ENCODE results near the gene MIER1. TPM values are rescaled to one million over a fixed set of nuclear protein-coding genes. Genes with fewer than 3 reads are reported as not detected.

Gene MIER1
- total RNA-seq, 4 donors from 2014 or later = 32.6 to 85.7 (median 65.2) TPM

- Histone ChIP-seq H3K4me3 (no peak overlapping the region), H3K4me1 (peaks cover 4 to 85% (median 33%) of the 10 kb centered on the region in 4 donors), H3K27ac (no peak overlapping the region), H3K27me3 (no peaks in the 10 kb centered on the region), H3K9me3 (no peaks in the 10 kb centered on the region), H3K36me3 (no peaks in the 10 kb centered on the region)
- in situ Hi-C loops (cut with MboI; ENCODE audit: low pct_ligation_motif_present in 1 of 4, low pct_unique_long_range_greater_than_20kb in 1 of 4, low sequenced_read_pairs in 3 of 4) = no loop called here
- 38% methylated on average over 1 of the region's 1 CpG; no CpG with 5 or more reads in 1 of the 2 donors for WGBS, 2 donors (ENCODE audit: low coverage in 1 of 2)
- intact Hi-C loops (cut with DNase I; ENCODE audit: low total_unique reads) = no loop called here
- no peak for DNase-seq
- TF ChIP-seq CTCF (IDR thresholded peaks at IDR 0.05) (no peak), EP300 (IDR thresholded peaks at IDR 0.05; ENCODE audit: low read depth) (no peak), POLR2A (IDR thresholded peaks at IDR 0.05) (no peak), POLR2AphosphoS5 (IDR thresholded peaks at IDR 0.05) (no peak)
Measured at GRCh38 chr1:66937529-66938234, 12.9 kb downstream of the MIER1 start.

GRCh38 chr1:66938613-66939012 is 13.8 kb downstream of the MIER1 start:
- no peak overlapping the region for H3K4me3 ChIP-seq
- no peaks in the 10 kb centered on the region for H3K27me3 ChIP-seq
- no peaks in the 10 kb centered on the region for H3K9me3 ChIP-seq
- intact Hi-C loops (cut with DNase I; ENCODE audit: low total_unique reads) (no loop called here), in situ Hi-C loops (cut with MboI; ENCODE audit: low pct_ligation_motif_present in 1 of 4, low pct_unique_long_range_greater_than_20kb in 1 of 4, low sequenced_read_pairs in 3 of 4) (no loop called here)
- no peak for DNase-seq
- H3K27ac ChIP-seq = no peak overlapping the region
- TF ChIP-seq EP300 (IDR thresholded peaks at IDR 0.05; ENCODE audit: low read depth) = no peak
- TF ChIP-seq POLR2A (IDR thresholded peaks at IDR 0.05) = no peak
- TF ChIP-seq POLR2AphosphoS5 (IDR thresholded peaks at IDR 0.05) = no peak
- TF ChIP-seq CTCF (IDR thresholded peaks at IDR 0.05) = no peak
- peaks cover 4 to 83% (median 26%) of the 10 kb centered on the region in 4 donors for H3K4me1 ChIP-seq
- no peaks in the 10 kb centered on the region for H3K36me3 ChIP-seq

- in situ Hi-C loops (cut with MboI; ENCODE audit: low pct_ligation_motif_present in 1 of 4, low pct_unique_long_range_greater_than_20kb in 1 of 4, low sequenced_read_pairs in 3 of 4) (no loop called here), intact Hi-C loops (cut with DNase I; ENCODE audit: low total_unique reads) (no loop called here)
- TF ChIP-seq EP300 (IDR thresholded peaks at IDR 0.05; ENCODE audit: low read depth) = no peak
- no peak for TF ChIP-seq POLR2AphosphoS5 (IDR thresholded peaks at IDR 0.05)
- TF ChIP-seq POLR2A (IDR thresholded peaks at IDR 0.05) = no peak
- TF ChIP-seq CTCF (IDR thresholded peaks at IDR 0.05) = no peak
- Histone ChIP-seq H3K4me3 (no peak overlapping the region), H3K9me3 (no peaks in the 10 kb centered on the region), H3K36me3 (peaks cover 0 to 6% (median 3%) of the 10 kb centered on the region in 4 donors), H3K4me1 (peaks cover 4 to 74% (median 20%) of the 10 kb centered on the region in 4 donors), H3K27ac (no peak overlapping the region), H3K27me3 (no peaks in the 10 kb centered on the region)
- 88 to 100% methylated on average over 1 of the region's 1 CpG for WGBS, 2 donors (ENCODE audit: low coverage in 1 of 2)
- no peak for DNase-seq
Measured at GRCh38 chr1:66940981-66941380, 16.2 kb downstream of the MIER1 start.

- Histone ChIP-seq H3K27ac (peak overlapping the region in 3 of 4 donors; percentile 32 to 50 (median 49)), H3K27me3 (no peaks in the 10 kb centered on the region), H3K36me3 (peaks cover 0 to 28% (median 13%) of the 10 kb centered on the region in 4 donors), H3K4me1 (peaks cover 1 to 57% (median 13%) of the 10 kb centered on the region in 4 donors), H3K9me3 (no peaks in the 10 kb centered on the region), H3K4me3 (no peak overlapping the region)
- intact Hi-C loops (cut with DNase I; ENCODE audit: low total_unique reads) (no loop called here), in situ Hi-C loops (cut with MboI; ENCODE audit: low pct_ligation_motif_present in 1 of 4, low pct_unique_long_range_greater_than_20kb in 1 of 4, low sequenced_read_pairs in 3 of 4) (no loop called here)
- TF ChIP-seq EP300 (IDR thresholded peaks at IDR 0.05; ENCODE audit: low read depth) = no peak
- TF ChIP-seq POLR2A (IDR thresholded peaks at IDR 0.05) = no peak
- TF ChIP-seq CTCF (IDR thresholded peaks at IDR 0.05) = no peak
- no peak for TF ChIP-seq POLR2AphosphoS5 (IDR thresholded peaks at IDR 0.05)
- DNase-seq = no peak
- 85 to 92% methylated on average over 5 of the region's 5 CpGs for WGBS, 2 donors (ENCODE audit: low coverage in 1 of 2)
Measured at GRCh38 chr1:66943361-66943969, 18.7 kb downstream of the MIER1 start.
